Glomerular visceral epithelial cell (primary cell): ENCODE measurements around the gene CD86.

Experiments
- DNase-seq: peaks from one replicate; pipeline ENCODE4 v3.0.0-alpha.2; 2016; ENCODE audit errors: extremely low spot score

CD86 gene

DNA sequence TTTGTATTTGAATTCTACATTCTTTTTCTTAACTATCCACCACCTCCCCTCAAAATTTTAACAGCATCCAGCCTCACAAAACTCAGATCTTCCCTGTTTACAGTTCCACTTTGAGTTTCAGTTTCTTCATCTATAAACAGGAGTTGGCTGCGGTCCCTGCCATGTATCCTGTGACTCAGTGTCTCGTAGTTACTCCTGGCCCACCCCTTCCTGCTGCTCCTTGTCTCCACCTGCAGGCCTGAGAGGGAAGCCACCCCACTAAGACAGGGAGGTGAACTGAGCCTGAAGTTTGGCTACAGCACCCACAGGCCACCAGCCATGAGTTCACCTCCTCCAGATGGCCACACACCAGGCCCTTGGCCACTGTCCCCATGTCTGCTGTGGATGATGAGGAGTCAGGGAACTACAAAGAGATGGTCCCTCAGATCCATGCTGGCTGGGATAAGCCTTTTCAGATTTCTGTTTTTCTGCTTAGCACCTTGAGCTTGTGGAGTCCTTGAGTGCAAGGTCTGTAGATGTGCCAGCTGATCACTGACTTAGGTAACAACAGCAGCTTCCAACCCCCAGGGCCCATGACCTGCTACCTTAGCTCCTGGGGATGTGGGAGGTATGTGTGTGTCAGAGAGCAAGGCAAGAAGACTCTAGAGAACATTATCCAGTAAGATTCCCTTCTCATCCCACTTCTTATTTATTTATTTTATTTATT, 37.5 kb downstream of the CD86 start:
- DNase-seq = peak; percentile 23

DNA sequence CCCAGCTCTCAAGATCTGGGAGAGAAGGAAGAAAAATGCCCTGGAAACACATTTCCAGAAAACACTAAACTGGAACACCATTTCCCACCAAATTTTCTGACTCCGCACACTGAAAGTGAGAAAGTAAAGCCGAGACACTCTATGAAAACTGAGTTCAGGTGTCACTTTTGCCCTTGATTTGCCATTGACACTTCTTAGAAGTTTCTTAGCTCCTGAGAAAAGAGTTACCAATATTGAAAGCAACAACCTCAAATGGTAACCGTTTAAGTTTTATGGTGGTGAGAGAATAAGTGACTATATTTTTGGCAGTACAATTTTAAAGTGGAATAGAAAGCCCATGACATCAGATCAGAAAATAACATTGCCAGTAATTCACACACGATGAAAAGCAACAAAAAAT, 39.0 kb downstream of the CD86 start:
- DNase-seq = no peak

DNA sequence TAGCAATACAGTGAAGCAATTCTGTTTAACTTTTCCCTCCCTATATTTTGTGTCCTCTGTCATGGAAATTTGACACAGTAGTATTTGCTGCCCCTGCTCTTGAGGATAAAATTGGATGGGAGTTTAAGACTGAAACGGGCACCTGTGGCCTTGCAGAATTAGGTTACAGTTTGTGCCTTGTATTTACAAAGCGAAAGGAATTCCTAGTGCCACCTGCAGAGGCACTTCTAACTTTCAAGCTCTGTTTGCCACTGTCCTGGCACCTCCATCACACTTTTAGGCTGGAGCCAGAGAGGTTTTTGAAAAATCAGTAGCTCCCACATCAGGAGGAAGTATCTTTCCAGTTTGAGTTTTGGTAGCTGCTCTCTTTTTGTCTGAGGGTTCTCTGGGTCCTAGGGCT, 39.5 kb downstream of the CD86 start:
- DNase-seq = no peak

DNA sequence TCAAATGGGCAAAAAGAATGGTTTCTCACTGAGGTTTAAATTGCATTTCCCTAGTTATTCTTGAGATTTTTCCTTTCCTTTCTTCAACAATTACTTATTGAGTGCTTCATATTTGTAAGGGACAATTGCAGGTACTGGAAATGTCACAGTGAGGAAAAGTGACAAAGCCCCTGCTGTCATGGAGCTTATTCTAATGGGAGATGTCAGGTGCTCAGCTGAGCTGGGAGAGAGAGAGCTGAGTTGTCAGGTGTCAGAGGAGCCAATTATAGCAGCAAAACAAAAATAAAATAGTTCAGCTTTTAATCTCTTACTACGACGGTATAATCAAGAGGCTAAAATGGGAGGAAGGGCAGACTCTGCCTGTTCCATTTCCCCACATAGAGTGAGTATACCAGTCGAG, 42.0 kb downstream of the CD86 start:
- DNase-seq = no peak

DNA sequence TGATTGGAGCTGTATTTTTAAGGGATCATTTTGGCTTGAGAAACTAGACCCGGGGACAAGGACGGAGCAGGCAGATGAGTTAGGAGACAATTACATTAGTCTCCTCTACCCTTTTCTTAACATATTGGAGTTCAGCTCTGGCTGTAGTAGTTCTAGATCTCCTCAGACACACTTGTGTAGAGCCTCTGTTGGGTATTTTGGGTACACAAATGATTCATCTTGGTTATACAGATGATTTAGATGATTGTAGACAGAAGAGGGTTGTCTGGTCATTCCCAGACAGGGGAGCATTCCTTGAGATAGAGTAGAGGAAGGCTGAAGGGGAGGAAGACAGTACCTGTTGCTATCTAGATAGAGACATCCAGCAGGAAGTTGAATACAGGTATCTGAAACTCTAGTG, 43.4 kb downstream of the CD86 start:
- no peak for DNase-seq

DNA sequence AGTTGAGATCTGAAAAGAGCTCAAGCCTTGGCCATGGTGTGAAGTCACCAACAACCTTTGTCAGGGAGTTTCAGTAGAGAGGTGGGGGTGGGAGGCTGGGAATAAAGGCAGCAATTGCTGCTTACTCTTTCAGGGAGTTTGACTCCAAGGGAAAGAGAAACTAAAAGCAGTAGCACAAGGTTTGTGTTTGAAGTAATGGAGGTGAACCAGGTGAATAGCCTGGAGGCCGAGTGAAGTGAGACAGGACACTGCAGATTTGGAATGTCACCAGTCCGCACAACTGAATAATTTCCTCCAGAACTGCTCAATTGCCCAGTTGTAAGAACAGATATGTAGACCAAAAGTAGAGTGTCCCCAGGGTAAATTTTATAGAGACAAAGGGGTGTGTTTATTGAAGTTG, 44.1 kb downstream of the CD86 start:
- DNase-seq = no peak

DNA sequence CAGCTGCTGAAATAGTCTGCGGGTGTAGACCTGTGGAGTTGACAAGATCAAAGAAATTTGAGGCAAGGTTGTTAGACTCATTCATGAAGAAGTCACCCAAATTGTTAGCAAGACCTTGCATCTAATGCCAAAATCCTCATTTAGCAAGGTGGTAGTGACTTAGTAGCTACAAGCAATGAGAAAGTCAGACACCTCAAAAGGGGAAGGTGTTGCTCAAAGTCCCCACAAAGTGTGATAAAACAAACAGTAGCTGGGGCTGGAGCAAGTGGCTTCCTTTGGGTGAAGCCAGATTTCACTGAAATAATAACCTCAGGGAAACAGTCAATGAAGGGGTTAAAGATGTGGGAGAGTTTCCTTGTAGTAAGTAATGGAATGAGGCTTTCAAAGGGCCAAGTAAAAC, 44.9 kb downstream of the CD86 start:
- DNase-seq = no peak

DNA sequence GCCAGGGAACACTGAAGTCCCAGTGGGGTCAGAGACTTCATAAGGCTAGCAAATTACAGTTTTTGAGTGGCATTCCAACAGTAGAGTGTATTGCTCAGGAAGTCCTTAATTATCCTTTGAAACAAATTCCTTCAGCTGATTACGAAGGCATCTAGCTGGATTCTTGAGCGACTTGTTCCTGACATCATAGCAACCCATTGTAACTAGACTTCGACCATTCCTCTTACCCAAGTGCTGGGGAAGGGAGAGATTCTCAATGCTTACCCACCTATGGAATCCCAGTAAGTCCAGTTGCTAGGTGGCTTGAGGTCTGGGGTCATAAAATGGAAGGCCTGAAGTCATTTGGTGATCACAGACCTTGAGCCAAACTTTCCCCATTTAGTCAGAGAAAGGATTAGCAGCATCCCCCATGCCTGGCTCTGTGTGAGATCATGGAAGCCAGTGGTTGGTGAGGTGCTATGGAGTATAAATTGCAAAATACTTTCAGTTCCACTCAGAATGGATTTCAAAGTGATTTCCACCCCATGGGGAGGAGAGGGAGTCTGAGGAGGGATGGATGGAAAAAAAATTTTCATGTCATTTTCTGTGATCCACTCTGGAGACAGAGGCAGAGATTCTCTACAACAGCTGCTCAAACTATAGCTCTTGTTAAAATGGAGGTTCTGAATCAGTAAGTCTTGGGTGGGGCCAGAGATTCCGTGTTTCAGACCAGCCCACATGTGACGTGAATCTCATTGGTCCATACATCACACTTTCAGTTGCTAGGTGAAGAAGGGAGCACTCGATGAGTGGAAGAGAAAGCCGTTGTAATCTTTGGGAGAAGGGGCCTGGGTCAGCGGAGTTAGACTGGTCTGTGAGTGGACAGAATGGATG, 45.7 kb downstream of the CD86 start:
- DNase-seq = no peak

DNA sequence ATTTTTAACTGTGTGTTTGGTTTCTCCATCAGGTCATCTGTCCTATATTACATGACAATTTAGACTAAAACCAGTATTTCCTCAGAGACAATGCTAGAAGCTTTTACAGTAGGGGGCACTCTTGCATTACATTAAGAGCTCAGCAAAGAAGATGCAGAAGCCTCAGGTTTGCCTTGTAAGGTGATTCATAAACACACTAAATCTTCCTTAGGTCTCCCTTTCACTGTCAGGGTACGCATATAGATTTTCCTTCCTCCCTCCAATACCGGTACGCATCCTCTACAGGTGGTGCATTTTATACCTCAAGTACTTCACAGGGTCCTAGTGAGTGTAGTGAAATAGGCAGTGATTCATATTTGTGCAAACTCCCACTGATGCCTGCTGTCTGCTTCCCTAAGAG, 46.5 kb downstream of the CD86 start:
- DNase-seq = peak; percentile 24

DNA sequence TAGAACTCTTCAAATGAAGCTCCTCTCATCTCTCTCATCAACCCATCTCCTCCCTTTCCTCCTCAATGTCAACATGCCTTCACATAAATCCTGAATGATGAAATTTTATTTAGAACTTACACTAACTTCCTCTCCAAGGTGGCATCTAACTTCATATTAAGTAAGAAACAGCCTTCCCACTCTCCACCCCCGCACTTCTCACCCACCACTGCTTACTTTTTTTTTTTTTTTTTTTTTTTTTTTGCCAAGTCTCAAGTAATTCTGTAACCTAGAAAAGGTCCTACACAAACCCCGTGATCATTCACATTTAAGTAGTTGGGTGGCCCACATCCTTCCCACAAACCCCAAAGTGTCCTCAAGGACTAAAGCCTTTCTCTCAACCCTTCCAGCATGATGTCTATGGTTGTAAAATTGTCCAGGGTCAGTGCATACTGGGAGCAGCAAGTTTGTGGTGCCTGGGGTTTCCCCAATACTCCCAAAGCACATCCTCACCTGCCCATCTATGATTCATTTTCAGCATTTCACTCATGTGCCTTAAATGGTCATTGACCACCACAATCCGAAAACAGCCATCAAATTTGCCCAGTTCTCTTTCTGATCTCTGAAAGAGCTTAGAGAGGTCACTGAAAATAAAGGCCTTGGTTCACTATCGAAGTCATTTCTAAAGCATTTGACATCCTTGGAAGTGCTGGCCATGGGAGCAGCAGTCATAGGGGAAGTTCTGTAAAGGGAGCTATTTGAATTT, 47.2 kb downstream of the CD86 start:
- DNase-seq = no peak

DNA sequence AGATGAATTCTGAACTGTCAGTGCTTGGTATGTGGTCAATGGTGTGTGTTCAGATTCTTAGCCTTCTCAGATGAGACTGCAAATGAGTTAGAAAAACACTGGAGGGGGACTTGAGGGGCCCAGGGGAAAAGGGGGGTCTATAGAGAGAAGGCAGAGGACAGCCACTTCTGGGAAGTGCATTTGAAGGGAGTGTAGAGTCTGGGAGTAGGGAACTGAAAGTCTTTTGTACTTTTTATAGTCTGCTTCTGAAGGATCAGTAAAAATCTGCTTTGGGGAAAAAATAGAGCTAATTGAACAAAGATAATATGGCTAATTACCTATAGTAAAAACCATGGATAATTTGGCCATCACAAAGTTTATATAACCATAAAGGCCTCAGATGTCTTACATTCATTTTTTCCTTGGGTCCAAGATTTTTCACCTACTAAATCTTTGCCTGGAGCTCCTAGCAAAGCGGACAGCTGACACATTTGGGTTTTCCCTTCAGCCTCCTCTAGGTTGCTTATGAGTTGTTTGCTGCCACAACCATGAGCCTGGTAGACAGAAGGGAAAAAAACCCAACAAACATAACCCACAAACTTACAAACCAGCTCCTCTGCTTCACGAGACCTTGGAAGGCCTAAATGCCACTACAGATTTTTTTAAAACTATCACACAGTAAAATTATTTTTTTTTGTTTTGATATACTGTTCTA, 48.8 kb downstream of the CD86 start:
- no peak for DNase-seq

DNA sequence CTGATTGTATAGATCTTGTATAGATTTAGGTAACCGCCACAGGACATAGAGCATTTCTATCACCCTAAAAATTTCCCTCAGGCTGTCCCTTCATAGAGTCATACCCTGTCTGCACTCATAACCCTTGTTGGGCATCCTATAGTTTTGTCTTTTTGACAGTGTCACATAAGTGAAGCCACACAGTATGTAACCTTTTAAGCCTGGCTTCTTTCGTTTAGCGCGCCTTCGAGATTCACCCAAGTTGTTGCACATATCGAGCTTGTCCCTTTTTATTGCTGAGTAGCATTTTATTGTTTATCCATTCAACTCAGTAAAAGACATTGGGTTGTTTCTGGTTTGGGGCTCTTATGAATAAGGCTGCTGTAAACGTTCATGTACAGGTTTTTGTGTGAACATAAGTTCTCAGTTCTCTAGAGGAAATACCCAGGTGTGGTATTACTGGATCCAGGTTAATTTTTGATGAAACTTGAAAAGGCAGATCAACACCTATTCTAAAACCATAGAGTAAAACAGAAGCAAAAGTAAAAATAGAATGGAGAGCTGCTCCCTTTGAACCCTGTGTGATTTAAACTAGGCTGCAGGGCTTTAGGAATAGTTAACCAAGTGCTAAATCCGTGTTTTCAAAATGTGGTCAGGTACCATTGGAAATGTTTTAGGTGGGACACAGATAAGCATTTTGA, 49.5 kb downstream of the CD86 start:
- DNase-seq = no peak

DNA sequence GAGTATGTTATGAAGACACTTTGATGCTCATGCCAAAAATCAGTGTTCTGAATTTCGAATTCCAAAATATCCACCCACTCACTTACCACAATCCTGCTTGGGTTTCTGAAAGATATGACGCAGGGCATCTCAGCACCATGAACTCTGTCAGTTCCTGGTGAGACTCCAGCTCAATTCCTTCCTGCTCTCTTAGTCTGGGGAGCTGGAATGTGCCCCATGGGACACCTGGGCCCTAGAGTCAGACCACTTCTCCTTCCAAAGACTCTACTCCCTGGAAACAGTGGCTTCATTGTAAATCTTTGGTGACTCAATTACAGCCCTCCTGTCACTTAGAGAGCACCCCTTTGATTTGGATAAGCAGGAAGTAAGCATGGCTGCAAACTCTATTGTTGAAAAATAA, 50.5 kb downstream of the CD86 start:
- no peak for DNase-seq

DNA sequence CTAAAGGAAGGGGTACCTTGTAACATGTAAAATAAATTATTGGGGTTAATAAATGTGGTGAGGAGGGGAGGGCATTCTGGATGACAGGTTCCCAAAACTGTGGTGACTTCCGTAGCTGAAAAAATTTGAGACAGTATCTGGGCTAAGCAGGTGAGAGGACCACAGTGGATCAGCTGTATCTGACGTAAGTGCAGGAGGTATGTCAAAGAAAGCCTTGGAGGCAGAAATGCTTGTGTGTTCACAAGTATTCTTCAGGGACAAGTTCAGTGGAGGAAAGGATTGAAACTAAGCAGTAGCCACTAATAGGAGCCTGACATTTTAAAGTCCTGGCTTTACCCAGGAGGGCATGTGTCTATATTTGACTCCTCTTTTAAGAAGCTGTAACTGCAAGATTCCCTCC, 52.0 kb downstream of the CD86 start:
- DNase-seq = no peak

DNA sequence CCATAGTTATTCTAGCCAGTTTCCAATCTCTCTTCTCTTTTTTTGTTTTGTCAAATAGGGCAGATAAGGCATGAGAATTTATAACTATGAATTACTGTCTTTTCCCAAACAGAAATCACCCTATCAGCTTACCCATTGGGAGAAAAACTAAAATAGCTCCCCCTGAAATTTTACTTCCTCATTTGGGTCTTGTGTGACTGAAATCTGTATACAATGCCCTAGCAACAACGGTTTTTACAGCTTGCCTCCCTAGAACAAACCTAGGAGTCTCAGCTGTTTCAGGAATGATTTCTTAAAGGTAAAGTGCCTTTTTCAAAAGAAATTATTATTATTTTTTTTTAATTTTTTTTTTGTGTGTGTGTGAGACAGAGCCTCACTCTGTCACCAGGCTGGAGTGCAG, 56.8 kb downstream of the CD86 start:
- DNase-seq = no peak

DNA sequence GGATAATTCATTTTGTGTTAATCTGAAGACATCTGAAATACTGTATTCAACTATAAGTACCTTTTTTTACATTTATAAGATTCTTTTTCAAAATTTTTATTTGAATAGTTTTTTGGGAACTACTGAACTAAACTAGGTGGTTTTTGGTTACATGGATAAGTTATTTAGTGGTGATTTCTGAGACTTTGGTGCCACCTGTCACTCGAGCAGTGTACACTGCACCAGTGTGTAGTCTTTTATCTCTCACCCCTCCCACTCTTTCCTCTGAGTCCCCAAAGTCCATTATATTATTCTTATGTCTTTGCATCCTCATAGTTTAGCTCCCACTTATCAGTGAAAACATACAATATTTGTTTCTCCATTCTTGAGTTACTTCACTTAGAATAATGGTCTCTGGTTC, 57.6 kb downstream of the CD86 start:
- DNase-seq = no peak

DNA sequence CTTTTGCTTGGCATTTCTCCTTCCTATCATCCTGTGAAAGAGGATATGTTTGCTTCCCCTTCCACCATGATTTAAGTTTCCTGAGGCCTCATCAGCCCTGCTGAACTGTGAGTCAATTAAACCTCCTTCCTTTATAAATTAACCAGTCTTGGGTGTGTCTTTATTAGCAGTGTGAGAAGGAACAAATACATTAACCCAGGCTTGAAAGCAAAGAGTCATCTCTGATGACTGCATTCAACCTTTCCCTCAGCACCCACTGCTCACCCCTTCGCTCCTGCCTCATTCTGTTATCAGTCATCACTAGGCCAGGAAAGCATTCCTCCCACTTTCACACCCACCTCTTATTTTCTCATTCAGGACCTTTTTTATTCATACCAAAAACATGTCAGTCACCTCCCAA, 68.7 kb downstream of the CD86 start:
- no peak for DNase-seq

DNA sequence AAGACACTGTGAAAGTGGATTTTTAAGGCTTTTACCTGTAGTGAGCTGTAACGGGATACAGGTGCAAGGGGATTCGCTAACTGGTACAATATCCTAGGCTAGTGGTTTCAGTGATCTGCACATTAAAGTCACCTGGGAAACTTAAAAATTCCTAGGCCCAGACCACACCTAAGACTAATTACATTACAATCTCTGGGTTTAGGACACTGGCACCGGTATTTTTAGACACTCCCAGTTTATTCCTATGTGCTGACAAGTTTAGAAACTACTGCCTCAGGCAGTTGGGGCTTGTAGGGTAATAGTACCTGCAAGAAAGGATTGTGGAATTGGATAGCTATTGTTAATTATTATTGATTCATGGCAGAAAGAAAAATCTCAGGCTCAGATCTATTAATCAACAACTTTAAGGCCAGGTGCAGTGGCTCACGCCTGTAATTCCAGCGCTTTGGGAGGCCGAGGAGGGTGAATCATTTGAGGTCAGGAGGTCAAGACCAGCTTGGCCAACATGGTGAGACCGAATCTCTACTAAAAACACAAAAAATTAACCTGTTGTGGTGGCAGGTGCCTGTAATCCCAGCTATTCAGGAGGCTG, 77.9 kb downstream of the CD86 start:
- peak; percentile 12 for DNase-seq

DNA sequence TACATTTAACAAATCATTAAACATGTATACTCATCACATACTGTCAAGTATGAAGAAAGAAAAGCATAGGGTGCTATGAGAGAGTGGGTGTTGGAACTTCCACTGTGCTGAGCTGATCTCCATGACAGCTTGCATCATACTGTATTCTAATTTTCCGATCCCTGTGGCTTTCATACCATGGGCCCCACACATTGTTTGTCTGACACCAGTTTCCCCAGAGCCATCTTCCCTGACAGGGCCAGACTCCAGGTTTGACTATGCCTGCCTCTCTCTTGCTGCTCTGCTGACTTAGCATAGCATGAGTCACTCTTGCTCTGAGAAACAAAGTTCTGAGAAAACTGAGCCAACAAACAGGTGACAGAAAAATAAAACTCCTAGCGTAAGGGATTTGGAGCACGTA, 91.3 kb downstream of the CD86 start:
- no peak for DNase-seq

DNA sequence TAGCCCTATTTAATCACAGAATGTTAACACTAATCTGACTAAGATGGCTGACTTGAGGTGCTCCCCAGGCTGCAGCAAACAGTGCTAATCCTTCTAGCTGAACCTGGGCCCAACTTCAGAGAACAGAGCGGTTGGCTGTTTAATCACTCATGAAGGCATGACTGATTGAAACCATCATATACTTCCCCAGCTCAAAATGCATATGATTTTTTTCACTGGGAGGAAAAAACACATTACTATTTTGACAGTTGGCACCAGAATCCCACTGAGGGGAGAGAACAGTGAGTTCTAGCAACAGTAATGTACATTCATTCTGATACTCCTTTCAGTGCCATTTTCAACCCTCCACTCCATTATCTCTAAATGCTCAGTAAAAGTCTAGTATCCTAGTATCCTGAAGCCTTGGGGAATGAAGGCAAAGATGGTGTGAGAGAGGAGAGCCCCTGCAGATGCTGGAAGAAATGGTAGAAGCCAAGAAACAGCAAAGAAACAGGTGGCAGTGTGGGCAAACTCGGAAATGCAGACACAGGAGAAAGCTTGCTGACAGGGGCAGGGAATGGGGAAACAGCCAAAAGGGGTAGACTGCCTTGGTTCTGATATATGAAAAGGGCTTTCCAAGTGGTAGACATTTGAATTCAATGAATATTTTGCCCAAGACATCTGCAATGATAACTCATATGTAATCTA, 93.9 kb downstream of the CD86 start:
- DNase-seq = no peak

DNA sequence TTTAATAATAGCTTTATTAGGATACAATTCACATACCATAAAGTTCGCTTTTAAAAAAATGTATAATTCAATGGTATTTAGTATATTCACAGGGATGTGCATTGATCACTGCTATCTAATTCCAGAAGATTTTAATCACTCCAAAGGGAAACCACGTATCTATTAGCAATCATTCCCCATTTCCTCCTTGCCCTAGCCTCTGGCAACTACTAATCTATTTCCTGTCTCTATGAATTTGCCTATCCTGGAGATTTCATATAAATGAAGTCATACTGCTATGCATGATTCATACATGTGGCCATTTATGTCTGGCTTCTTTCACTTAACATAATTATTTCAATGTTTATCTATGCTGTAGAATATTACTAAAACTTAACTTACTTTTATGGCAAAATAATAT, 96.3 kb downstream of the CD86 start:
- DNase-seq = no peak
